Fibroblast of skin of abdomen (primary cell): Measurements from ENCODE around the gene ATP5F1E.
"Not testable (repeated sequence)": the region's sequence is repeated elsewhere in the genome, so short reads cannot be mapped to it uniquely, and the experiment has no call there.

Experiments used
- DNase-seq: peaks from one replicate; pipeline ENCODE4 v3.0.0-alpha.2; 2013

ATP5F1E gene

DNA sequence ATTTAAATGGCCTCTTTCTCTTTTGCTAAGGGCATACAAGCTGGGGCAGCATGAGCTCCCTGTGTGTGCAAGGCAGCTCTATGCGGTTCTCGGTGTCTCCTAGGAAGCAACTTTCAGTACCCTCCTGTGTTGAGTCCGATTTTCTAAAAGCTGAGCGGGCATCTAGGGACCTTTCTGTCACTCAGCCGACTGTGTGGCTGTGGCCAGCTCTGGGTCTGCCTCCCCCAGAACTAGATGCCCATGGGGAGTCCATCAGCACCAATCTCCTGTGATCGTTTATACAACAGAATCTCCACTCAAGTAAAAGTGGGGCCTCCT, 43.6 kb downstream of the ATP5F1E start:
- DNase-seq = no peak

DNA sequence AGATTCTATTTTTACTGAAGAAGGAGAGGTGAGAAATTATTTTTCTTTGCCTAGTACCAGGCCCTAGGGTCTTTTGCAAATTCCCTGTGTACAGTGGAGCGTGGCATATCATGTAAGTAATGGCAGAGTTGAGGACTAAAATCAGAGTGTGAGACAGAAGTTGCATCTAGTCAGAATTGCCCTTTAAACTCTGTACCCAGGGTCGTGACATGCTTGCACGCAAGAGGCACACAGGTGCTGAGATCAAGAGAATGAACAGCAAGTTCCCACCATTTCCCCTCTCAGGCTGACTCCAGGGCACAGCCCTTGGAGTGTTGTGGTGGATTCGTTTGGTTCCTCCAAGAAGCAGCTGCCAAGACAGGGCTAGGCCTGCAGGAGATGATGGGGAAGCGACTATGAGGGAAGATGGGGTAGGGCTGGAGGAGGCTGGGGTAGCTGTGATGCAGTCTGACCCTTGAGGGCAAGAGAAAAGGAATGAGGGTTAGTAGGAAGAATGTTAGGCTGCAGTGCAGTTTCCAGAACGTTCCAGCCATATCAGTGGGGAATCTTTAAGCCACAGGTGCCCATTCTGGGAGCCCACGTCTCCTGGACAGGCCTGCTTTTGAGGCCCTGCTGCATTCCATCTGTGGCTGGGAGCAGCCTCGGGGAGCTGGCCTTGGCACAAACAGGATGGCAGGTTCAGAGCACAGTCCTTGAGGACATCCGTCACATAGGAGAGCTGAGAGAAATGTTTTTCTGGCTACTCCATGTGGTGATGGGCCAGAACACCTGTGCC, 44.2 kb downstream of the ATP5F1E start:
- DNase-seq = no peak

DNA sequence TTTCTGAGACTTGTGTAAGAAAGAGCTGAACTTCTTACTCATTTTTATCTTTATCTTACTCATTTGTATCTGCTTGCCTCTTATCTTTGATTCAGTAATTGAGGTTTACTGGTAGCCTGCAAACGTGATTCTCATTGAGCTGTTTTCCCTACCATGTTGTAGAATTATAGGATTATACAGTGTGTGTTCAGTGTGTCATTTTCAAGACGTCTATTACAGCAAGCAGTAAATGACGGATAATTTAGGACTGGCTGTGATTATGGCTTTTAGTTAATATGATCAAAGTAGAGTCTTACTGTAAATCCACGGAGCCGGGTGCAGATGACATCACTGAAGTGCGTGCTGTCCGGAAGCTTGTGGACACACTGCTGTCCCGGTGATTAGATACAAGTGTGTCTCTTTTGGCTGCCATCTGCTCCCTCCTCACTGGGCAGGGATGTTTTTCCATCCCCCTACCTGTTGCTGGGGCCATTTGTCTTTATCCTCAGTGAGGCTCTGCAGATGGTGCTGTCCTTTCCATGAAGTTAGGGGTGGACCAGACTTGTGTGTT, 45.1 kb downstream of the ATP5F1E start:
- DNase-seq = no peak

DNA sequence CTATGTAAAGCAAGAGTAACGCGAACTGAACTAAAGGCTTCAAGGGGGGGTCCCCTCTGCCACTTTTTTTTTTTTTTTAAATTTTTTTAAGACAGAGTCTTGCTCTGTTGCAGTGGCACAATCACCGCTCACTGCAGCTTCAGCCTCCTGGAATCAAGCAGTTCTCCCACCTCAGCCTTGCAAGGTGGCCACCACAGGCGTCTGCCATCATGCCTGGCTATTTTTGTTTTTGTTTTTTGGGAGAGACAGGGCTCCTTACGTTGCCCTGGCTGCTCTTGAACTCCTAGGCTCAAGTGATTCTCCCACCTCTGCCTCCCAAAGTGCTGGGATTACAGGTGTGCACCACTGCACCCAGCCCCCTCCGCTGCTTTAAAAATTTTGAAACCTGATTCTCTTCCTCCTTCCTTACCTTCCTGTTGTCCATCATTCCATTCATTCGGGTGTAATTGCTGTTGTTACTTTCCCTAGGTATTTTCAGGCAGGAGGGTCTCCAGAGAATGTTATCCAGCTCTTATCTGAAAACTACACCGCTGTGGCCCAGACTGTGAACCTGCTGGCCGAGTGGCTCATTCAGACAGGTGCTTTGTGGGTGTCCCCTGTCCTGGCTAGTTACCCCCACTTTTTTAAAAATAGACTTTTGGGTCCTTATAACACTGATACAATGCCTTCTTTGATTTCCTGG, 45.7 kb downstream of the ATP5F1E start:
- no peak for DNase-seq

DNA sequence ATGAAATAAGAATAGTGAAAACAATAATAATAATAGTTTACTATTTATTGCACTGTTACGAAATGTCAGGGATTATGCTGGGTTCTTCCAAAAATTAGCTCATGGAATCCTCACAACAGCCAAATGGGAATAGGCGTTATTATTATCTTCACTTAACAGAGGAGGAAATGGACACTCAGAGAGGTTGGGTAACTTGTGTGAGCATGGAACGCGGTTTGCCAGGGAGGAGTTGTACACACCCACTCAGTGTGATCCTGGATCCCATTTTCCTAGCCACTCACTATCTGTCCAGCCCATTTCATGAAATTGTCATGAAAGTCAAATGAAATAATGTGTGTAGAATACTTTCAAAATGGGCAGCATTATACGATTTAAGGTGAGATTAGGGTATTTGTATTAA, 46.5 kb downstream of the ATP5F1E start:
- no peak for DNase-seq

DNA sequence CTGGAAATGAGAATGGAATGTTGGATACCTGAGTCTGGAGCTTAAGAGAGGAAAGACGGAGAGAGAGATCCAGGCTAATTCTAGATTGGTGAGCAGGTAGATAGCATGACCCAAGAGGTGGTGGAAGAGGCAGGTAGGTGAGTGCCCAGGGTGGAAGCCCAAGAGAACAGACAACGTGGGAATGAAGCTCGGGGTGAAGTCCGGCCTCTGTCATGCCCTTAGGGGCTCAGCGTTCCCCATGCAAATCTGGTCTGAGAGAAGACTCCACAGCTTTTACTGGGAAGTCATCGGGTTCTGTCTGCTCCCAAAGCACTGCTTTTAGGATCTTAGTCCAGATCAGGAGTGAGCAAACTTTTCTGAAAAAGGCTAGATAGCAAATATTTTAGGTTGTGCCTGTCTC, 47.4 kb downstream of the ATP5F1E start:
- no peak for DNase-seq

DNA sequence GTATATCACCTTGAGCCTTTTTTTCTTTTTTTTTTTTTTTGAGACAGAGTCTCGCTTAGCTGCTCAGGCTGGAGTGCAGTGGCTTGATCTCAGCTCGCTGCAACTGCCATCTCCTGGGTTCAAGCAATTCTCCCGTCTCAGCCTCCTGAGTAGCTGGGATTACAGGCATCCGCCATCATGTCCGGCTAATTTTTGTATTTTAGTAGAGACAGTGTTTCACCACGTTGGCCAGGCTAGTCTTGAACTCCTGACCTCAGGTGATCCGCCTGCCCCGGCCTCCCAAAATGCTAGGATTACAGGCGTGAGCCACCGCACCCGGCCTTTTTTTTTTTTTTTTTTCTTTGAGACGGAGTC, 49.0 kb downstream of the ATP5F1E start:
- not testable (repeated sequence) for DNase-seq

DNA sequence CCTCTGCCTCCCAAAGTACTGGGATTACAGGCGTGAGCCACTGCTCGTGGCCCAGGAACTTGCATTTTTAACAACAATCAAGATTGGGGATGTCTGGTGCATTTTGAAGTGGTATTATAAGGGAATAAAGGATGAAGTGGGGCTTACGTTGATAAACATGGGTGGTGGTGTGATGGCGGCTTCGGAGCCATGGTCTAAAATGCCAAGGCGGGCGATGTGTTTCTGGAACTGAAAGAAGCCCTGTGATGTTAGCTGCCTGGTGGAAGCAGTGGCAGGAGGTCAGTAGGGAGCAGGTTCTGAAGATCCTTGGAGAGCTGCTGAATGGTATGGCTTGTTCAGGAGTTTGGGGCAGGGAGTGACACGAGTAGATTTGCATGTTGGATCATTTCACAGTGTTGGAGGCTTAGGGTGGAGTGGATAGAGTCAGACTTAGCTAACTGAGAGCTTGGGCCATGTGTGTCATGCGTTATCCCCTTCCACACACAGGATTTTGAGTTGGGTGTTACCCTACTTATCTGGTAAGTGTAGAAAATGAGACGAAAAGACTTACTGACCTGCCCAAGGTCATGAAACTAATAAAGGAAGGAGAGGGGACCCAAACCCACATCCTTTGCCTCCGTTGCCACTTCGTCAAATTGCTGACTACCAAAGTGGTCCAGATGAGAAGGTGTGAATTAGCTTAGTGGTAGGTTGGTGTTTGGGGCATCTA, 49.6 kb downstream of the ATP5F1E start:
- DNase-seq = no peak

DNA sequence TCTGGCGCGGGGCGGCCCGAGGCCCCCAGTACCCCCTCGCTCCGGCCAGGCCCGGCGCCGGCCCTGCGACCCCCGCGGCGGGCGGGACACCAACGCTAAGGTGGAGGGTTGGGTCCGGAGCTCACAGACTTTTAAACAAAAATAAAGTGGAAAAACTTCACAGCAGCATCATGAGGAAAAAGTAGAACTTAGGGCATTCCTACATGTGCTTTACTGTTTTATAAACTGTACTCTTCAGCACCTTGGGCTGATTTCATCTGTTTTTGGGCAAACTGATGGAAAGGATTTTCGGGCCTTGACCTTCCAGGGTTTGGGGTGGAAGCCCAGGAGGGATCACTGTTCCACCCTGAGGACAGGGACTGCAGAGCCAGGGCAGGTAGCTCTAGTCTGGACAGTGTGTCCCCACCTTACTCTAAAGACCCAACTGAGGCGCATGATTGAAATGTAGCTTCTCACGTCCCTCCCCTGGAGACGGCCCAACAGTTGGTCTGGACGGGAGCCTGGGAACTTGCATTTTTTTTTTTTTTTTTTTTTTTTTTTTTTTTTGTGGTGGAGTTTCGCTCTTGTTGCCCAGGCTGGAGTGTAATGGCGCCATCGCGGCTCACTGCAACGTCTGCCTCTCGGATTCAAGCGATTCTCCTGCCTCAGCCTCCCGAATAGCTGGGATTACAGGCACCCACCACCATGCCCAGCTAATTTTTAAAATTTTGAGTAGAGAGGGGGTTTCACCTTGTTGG, 50.3 kb downstream of the ATP5F1E start:
- peak; percentile 6 for DNase-seq

DNA sequence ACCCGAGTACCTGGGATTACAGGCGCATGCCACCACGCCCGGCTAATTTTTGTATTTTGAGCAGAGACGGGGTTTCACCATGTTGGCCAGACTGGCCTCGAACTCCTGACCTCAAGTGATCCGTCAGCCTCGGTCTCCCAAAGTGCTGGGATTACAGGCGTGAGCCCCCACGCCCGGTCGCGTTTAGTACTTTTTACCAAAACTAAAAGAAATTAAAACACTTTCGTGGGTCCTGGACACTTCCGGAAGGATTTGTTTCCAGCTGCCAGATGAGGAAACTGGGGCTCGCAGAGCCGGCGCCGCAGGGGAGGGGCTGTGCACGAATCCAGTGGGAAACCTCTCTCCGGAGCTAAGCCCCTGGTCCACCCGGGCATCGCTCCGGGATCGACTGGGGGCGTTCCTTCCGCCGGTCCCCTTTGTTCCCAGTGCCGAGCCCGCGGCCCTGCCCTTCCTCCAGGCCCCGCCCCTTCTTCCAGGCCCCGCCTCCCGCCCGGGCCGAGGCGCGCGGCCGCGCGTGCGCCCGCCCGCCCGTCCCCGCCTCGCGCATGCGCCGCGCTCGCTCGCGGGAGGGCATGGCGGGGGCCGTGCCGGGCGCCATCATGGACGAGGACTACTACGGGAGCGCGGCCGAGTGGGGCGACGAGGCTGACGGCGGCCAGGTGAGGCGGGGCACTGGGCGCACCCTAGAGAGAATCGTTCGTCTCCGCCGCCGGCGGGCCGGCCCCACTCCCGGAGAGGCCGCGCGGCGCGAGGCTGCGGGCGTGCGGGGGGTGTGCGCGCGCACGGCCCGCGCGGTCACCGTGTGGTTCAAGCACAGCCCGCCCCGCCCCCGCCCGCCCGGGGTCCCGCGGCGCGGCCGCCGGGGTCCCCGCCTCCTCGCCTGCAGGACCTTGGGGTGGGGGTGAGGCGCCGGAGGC, 51.2 kb downstream of the ATP5F1E start, which contains the start of gene NELFCD:
Gene NELFCD, plus strand, starts transcription at position 546 of the 917 bp plus-strand sequence. Its CDS starts 54 bp downstream, at position 600.
- DNase-seq = peak; percentile 87

DNA sequence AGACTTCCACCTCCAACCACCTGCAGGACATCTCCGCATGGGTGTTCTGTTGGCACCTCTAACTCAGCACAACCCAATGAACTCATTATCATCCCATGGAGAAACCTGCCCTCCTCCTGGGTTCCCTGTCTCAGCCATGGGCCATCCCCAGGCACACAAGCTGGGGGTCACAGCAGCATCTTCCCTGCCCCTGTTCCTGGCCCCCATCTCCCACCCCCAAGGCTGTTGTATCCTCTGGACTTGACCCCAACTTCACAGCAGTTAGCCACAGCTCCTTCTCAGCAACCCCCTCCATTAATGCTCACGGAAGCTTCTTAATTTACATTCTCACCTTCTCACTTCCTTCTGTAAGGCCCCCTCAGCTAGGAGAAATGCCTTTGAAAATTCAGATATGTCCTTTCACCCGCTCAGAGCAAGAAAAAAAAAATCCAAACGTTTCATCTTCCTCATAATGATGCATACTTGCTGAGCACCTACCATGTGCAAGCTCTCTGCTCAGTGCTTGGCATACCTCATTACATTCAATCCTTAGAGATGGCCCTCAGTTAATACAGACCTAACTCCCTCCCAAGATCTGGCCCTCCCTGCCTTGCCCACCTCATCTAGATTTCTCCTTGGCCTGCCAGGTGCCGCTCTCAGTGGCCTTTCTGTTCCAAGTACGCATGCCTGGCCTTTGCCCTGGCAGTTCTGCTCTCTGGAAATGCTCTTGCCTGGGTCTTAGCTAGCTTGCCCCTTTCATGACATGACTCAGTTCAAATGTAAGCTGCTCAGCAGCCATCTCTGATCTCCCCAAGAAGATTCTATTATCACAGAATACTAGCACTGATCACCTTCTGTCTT, 53.6 kb downstream of the ATP5F1E start:
- no peak for DNase-seq

DNA sequence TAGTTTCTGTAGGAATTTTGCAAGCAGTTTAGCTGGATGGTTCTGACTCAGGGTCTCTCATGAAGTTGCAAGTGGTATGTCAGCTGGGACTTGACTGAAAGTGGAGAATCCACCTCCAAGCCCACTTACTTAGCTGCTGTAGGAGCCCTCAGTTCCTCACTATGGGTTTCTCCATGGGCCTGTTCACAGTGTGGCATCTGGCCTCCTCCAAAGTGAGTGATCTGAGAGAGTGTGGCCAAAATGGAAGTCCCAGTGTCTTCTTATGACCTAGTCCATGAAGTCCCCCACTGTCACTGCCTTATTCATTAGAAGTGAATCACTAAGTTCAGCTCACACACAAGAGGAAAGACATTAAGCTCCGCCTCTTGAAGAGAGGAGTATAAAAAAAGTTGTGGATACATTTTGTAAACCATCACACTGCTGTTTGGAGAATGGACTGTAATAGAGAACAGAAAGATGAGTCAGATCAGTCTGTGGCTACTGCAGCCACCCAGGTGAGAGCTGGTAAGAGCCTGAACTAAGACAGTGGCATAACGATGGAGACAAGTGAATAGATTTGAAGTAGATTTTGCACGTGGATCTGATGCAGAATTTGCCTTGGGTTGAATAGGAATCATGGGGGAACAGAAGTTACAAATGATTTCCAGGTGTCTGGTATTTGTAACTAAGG, 55.9 kb downstream of the ATP5F1E start:
- no peak for DNase-seq
